ENCODE measurements around the gene SNCG.

SNCG gene

GRCh38 chr10:86944031-86944419 is 14.4 kb upstream of the SNCG start:
- Histone ChIP-seq H3K4me2 (no peak overlapping the region), H3K27ac (no peak overlapping the region), H3K27me3 (ENCODE audit: insufficient read depth, low read depth) (no peaks in the 10 kb centered on the region), H3K36me3 (ENCODE audit: insufficient read depth) (no peaks in the 10 kb centered on the region), H3K79me2 (ENCODE audit: insufficient read depth, low read depth) (no peaks in the 10 kb centered on the region), H3K9ac (no peak overlapping the region), H3K4me1 (ENCODE audit: low read depth, poor library complexity, severe bottlenecking) (no peaks in the 10 kb centered on the region), H4K20me1 (ENCODE audit: insufficient read depth) (no peaks in the 10 kb centered on the region), H3K4me3 (IDR thresholded peaks at IDR 0.05; ENCODE audit: insufficient read depth, low read depth, low read length) (no peak overlapping the region), H2AFZ (ENCODE audit: low read depth) (no peak overlapping the region)
- TF ChIP-seq, protein P1, sequence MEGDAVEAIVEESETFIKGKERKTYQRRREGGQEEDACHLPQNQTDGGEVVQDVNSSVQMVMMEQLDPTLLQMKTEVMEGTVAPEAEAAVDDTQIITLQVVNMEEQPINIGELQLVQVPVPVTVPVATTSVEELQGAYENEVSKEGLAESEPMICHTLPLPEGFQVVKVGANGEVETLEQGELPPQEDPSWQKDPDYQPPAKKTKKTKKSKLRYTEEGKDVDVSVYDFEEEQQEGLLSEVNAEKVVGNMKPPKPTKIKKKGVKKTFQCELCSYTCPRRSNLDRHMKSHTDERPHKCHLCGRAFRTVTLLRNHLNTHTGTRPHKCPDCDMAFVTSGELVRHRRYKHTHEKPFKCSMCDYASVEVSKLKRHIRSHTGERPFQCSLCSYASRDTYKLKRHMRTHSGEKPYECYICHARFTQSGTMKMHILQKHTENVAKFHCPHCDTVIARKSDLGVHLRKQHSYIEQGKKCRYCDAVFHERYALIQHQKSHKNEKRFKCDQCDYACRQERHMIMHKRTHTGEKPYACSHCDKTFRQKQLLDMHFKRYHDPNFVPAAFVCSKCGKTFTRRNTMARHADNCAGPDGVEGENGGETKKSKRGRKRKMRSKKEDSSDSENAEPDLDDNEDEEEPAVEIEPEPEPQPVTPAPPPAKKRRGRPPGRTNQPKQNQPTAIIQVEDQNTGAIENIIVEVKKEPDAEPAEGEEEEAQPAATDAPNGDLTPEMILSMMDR (conservative IDR thresholded peaks at IDR 0.05; ENCODE audit: low read depth, low read length), result no peak

GRCh38 chr10:86944471-86944870 is 13.9 kb upstream of the SNCG start:
- H2AFZ ChIP-seq (ENCODE audit: low read depth), result no peak overlapping the region
- H3K4me3 ChIP-seq (IDR thresholded peaks at IDR 0.05; ENCODE audit: insufficient read depth, low read depth, low read length), result no peak overlapping the region
- H3K27ac ChIP-seq, result no peak overlapping the region
- no peaks in the 10 kb centered on the region for H4K20me1 ChIP-seq (ENCODE audit: insufficient read depth)
- TF ChIP-seq, protein P1 (conservative IDR thresholded peaks at IDR 0.05; ENCODE audit: low read depth, low read length), result no peak
- H3K4me2 ChIP-seq, result no peak overlapping the region
- no peaks in the 10 kb centered on the region for H3K4me1 ChIP-seq (ENCODE audit: low read depth, poor library complexity, severe bottlenecking)
- H3K36me3 ChIP-seq (ENCODE audit: insufficient read depth), result no peaks in the 10 kb centered on the region
- no peaks in the 10 kb centered on the region for H3K27me3 ChIP-seq (ENCODE audit: insufficient read depth, low read depth)
- H3K9ac ChIP-seq, result no peak overlapping the region
- no peaks in the 10 kb centered on the region for H3K79me2 ChIP-seq (ENCODE audit: insufficient read depth, low read depth)

DNA sequence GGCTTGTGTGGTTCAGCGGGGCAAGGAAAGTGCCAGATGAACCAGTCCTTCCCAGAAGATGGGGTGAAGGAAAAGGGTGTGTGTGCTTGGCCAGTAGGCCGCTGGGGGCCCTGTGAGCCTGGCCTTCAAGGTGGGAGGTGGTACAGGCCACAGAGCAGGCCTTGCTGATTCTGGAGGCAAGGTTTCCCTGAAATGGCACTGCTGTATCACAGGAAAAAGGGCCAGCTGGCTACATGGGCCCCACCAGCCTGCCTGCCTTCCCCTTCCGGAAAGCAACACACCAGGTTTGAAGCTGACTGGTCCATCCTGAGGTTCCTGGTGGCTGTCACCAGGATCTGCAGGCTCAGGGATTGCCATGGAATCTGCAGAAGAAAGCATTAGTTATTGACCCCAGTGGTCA is 13.5 kb upstream of the SNCG start:
- Histone ChIP-seq H4K20me1 (ENCODE audit: insufficient read depth) (no peaks in the 10 kb centered on the region), H3K27ac (no peak overlapping the region), H3K36me3 (ENCODE audit: insufficient read depth) (no peaks in the 10 kb centered on the region), H3K79me2 (ENCODE audit: insufficient read depth, low read depth) (no peaks in the 10 kb centered on the region), H2AFZ (ENCODE audit: low read depth) (no peak overlapping the region), H3K4me2 (no peak overlapping the region), H3K4me1 (ENCODE audit: low read depth, poor library complexity, severe bottlenecking) (no peaks in the 10 kb centered on the region), H3K9ac (no peak overlapping the region), H3K27me3 (ENCODE audit: insufficient read depth, low read depth) (no peaks in the 10 kb centered on the region), H3K4me3 (IDR thresholded peaks at IDR 0.05; ENCODE audit: insufficient read depth, low read depth, low read length) (no peak overlapping the region)
- TF ChIP-seq, protein P1 (conservative IDR thresholded peaks at IDR 0.05; ENCODE audit: low read depth, low read length), result no peak

DNA sequence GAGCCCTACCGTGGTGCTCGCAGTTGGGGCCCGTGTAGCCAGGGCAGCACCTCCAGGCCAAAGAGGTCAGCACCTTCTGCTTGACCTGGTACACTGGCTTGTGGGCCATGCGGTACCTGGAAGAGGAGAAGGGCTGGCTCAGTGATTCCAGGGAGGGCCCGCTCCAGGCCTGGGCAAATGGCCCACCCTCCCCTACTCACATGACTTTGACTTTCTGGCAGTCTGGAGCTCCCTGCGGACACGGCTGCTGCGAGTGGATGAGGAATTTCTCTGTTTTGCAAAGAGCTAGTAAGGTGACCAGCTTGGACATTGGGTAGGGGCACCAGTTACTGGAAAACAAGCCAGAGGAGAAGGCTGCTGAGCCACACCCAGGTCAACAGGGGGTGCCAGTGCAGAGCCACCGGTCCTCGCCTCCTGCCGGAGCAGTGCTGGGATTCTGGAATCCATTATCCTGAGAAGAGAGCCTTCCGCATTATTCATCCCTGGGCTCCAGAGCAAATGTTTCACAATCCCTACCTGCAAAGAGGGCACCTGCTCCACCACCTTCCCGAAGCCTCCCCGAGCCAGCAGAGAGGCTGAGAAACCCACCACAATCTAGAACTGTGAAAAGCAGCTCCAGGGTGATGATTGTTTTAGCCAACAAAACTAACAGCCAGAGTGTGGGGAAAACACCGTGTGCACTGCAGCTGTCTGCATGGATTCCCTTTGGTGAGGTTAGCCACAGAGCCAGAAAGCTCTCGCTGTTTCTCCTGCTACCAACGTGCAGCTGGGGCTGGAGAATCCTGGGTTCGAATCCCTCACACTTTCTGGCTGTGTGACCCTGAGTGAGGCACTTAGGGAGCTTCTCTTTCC is 12.8 kb upstream of the SNCG start:
- Histone ChIP-seq H3K27ac (no peak overlapping the region), H2AFZ (ENCODE audit: low read depth) (no peak overlapping the region), H3K4me2 (no peak overlapping the region), H3K9ac (no peak overlapping the region), H3K79me2 (ENCODE audit: insufficient read depth, low read depth) (no peaks in the 10 kb centered on the region), H3K4me1 (ENCODE audit: low read depth, poor library complexity, severe bottlenecking) (no peaks in the 10 kb centered on the region), H4K20me1 (ENCODE audit: insufficient read depth) (no peaks in the 10 kb centered on the region), H3K4me3 (IDR thresholded peaks at IDR 0.05; ENCODE audit: insufficient read depth, low read depth, low read length) (no peak overlapping the region), H3K36me3 (ENCODE audit: insufficient read depth) (no peaks in the 10 kb centered on the region), H3K27me3 (ENCODE audit: insufficient read depth, low read depth) (no peaks in the 10 kb centered on the region)
- TF ChIP-seq, protein P1 (conservative IDR thresholded peaks at IDR 0.05; ENCODE audit: low read depth, low read length), result no peak
